DOHH2 (cell line): ENCODE results near the gene NR3C2.

Source experiments
- CTCF ChIP-seq: fragments of 200-600 bp; sonication (generic); IDR thresholded peaks from one replicate; pipeline ENCODE4 v1.5.1; 2014; ENCODE audit warnings: antibody characterized with exemption, mild to moderate bottlenecking, low read depth, low read length; ENCODE audit not compliant: poor library complexity, severe bottlenecking
- EZH2phosphoT487 ChIP-seq: fragments of 200-600 bp; sonication (generic); IDR thresholded peaks from 2 replicates; pipeline ENCODE4 v1.6.1; 2017; ENCODE audit warnings: borderline replicate concordance, mild to moderate bottlenecking, antibody characterized with exemption, low read length, moderate library complexity, mixed read lengths

- TF ChIP-seq CTCF (no peak), EZH2phosphoT487 (no peak)
Measured at GRCh38 chr4:148069086-148069894, 372.9 kb downstream of the NR3C2 start.
